Measurements from ENCODE around the gene AFF4. TPM values are rescaled to one million over a fixed set of nuclear protein-coding genes. Genes with fewer than 3 reads are reported as not detected.
"Not testable (repeated sequence)": the region's sequence is repeated elsewhere in the genome, so short reads cannot be mapped to it uniquely, and the experiment has no call there.

Gene AFF4
- total and polyA plus RNA-seq, 10 of the 15 experiments (the other 5 are each of a cell fraction or from before 2014, with no cell fraction given): 1.1 to 20.2 (median 10.4) TPM

GRCh38 chr5:132947671-132948070, 15.8 kb downstream of the AFF4 start (continued):
- TF ChIP-seq MXI1 (IDR thresholded peaks at IDR 0.05; ENCODE audit: low read depth, low read length): no peak
- no peak for TF ChIP-seq NR2C1 (IDR thresholded peaks at IDR 0.05)
- TF ChIP-seq KAT2A (conservative IDR thresholded peaks at IDR 0.05; ENCODE audit: control insufficient read depth, low read depth, low read length): no peak
- TF ChIP-seq ZSCAN29 (IDR thresholded peaks at IDR 0.05): no peak
- TF ChIP-seq NRF1 (conservative IDR thresholded peaks at IDR 0.05; ENCODE audit: low read depth, low read length): no peak

GRCh38 chr5:132945315-132945714, 18.1 kb downstream of the AFF4 start:
- ATAC-seq; SMC1A ChIA-PET (ENCODE audit: uncharacterized antibody, unreplicated experiment); H2AFZ ChIP-seq (ENCODE audit: control insufficient read depth, low read depth, low read length); H4K20me1 ChIP-seq (ENCODE audit: control insufficient read depth, insufficient read depth); H3K27me3 ChIP-seq (replicated peaks in 1 of 2; ENCODE audit: control insufficient read depth in 2 of 2, insufficient read depth in 2 of 2, low read length in 1 of 2); CTCF ChIA-PET; BruUV-seq (replicated peaks); H3K9me3 ChIP-seq (replicated peaks; ENCODE audit: control insufficient read depth, insufficient read depth, low read length); RAD21 ChIA-PET (ENCODE audit: unreplicated experiment); H3K27ac ChIP-seq (ENCODE audit: control insufficient read depth, insufficient read depth); H3K4me3 ChIP-seq; H3K9ac ChIP-seq (ENCODE audit: control insufficient read depth, insufficient read depth, low read length); FAIRE-seq; POLR2A ChIA-PET; H3K4me2 ChIP-seq (ENCODE audit: control insufficient read depth, insufficient read depth); intact Hi-C loops (cut with micrococcal nuclease; ENCODE audit: unreplicated experiment); H3K4me1 ChIP-seq (ENCODE audit: control insufficient read depth, insufficient read depth, low read length); H3K36me3 ChIP-seq (ENCODE audit: control insufficient read depth in 2 of 2, insufficient read depth in 2 of 2, low read length in 1 of 2); in situ Hi-C loops (cut with MboI); DNase-seq (ENCODE audit: low read depth, low spot score): not testable (repeated sequence)
- 97% methylated on average over 4 of the region's 4 CpGs for WGBS (ENCODE audit: insufficient coverage, insufficient replicate concordance, low lambda C conversion rate, missing lambda C conversion rate)
- peaks cover 35% of the 10 kb centered on the region for H3K79me2 ChIP-seq (ENCODE audit: control insufficient read depth, insufficient read depth, low read length)

GRCh38 chr5:132943362-132944022, 19.9 kb downstream of the AFF4 start:
- ChIA-PET SMC1A (ENCODE audit: uncharacterized antibody, unreplicated experiment) (interaction anchor here (1.3 kb wide), 1 partner anchor 14 kb away, joined by 3 read pairs; no protein-coding TSS in a partner anchor), RAD21 (ENCODE audit: unreplicated experiment) (no interaction called here), CTCF (no interaction called here), POLR2A (no interaction called here)
- no peak overlapping the region for H2AFZ ChIP-seq (ENCODE audit: control insufficient read depth, low read depth, low read length)
- H3K36me3 ChIP-seq (ENCODE audit: control insufficient read depth in 2 of 2, insufficient read depth in 2 of 2, low read length in 1 of 2): peaks cover 1 to 2% of the 10 kb centered on the region in 2 experiments; a peak in 2 of 4 replicates
- no peaks in the 10 kb centered on the region for H3K27me3 ChIP-seq (replicated peaks in 1 of 2; ENCODE audit: control insufficient read depth in 2 of 2, insufficient read depth in 2 of 2, low read length in 1 of 2)
- H3K4me1 ChIP-seq (ENCODE audit: control insufficient read depth, insufficient read depth, low read length): no peaks in the 10 kb centered on the region
- DNase-seq (ENCODE audit: low read depth, low spot score): no peak
- FAIRE-seq: no peak
- H3K4me3 ChIP-seq: no peak overlapping the region
- 97% methylated on average over 3 of the region's 3 CpGs for WGBS (ENCODE audit: insufficient coverage, insufficient replicate concordance, low lambda C conversion rate, missing lambda C conversion rate)
- BruUV-seq (replicated peaks): no TSS peak
- no peak overlapping the region for H3K9ac ChIP-seq (ENCODE audit: control insufficient read depth, insufficient read depth, low read length)
- ATAC-seq: no peak
- peaks cover 32% of the 10 kb centered on the region for H3K79me2 ChIP-seq (ENCODE audit: control insufficient read depth, insufficient read depth, low read length)
- peaks cover 6% of the 10 kb centered on the region; the same call in 1 of the 2 replicates for H4K20me1 ChIP-seq (ENCODE audit: control insufficient read depth, insufficient read depth)
- H3K9me3 ChIP-seq (replicated peaks; ENCODE audit: control insufficient read depth, insufficient read depth, low read length): no peaks in the 10 kb centered on the region
- H3K27ac ChIP-seq (ENCODE audit: control insufficient read depth, insufficient read depth): no peak overlapping the region
- H3K4me2 ChIP-seq (ENCODE audit: control insufficient read depth, insufficient read depth): no peak overlapping the region
- in situ Hi-C loops (cut with MboI) (no loop called here), intact Hi-C loops (cut with micrococcal nuclease; ENCODE audit: unreplicated experiment) (no loop called here)
- TF ChIP-seq USF1 (IDR thresholded peaks at IDR 0.05; ENCODE audit: borderline replicate concordance, extremely low read length, insufficient read depth, low read depth, low read length): no peak
- TF ChIP-seq TBL1XR1 (IDR thresholded peaks at IDR 0.05; ENCODE audit: low read depth, low read length): no peak
- no peak for TF ChIP-seq MEF2A (IDR thresholded peaks at IDR 0.05; ENCODE audit: insufficient read depth, low read depth, low read length)
- TF ChIP-seq BRCA1 (IDR thresholded peaks at IDR 0.05; ENCODE audit: low read depth, low read length): no peak
- TF ChIP-seq JUND (IDR thresholded peaks at IDR 0.05; ENCODE audit: low read depth, low read length): no peak
- no peak for TF ChIP-seq BCL11A (IDR thresholded peaks at IDR 0.05; ENCODE audit: low read depth, low read length)
- TF ChIP-seq ZSCAN29 (IDR thresholded peaks at IDR 0.05): no peak
- no peak for TF ChIP-seq ELK1 (IDR thresholded peaks at IDR 0.05; ENCODE audit: low read depth, low read length)
- no peak for TF ChIP-seq ZZZ3 (IDR thresholded peaks at IDR 0.05; ENCODE audit: control insufficient read depth, insufficient read length, low read depth)
- TF ChIP-seq PAX5 (IDR thresholded peaks at IDR 0.05; ENCODE audit: borderline replicate concordance, low read depth, low read length): no peak
- no peak for TF ChIP-seq MYC (IDR thresholded peaks at IDR 0.05; ENCODE audit: insufficient read depth, insufficient read length, insufficient replicate concordance, low read length, severe bottlenecking)
